Measurements from ENCODE around the gene DSCAML1. TPM values are rescaled to one million over a fixed set of nuclear protein-coding genes. Genes with fewer than 3 reads are reported as not detected.

Gene DSCAML1
- total and polyA plus RNA-seq, 2 of the 8 experiments (the other 6 are each of a cell fraction or from before 2014, with no cell fraction given) = 0.19 to 0.24 TPM

- Histone ChIP-seq H3K4me3 (ENCODE audit: extremely low read depth in 1 of 4, insufficient read depth in 2 of 4, low read depth in 3 of 4, low read length in 4 of 4) (peak overlapping the region in 1 of 4 experiments; percentile 7; a peak in 1 of 8 replicates), H3K79me2 (ENCODE audit: control insufficient read depth in 1 of 2, insufficient read depth in 2 of 2, low read length in 2 of 2) (no peaks in the 10 kb centered on the region), H3K36me3 (ENCODE audit: control insufficient read depth in 2 of 4, insufficient read depth in 4 of 4, low read length in 3 of 4) (no peaks in the 10 kb centered on the region), H2BK15ac (ENCODE audit: low read length) (no peak overlapping the region), H3K23ac (ENCODE audit: insufficient read length) (no peak overlapping the region), H3K79me1 (ENCODE audit: low read depth, low read length) (no peaks in the 10 kb centered on the region), H3K27ac (ENCODE audit: low read depth, low read length) (no peak overlapping the region), H3K4me1 (replicated peaks in 1 of 4; ENCODE audit: control insufficient read depth in 3 of 4, insufficient read depth in 4 of 4, low read length in 3 of 4) (peaks cover 4 to 14% (median 11%) of the 10 kb centered on the region in 4 experiments), H3K14ac (ENCODE audit: insufficient read length) (no peak overlapping the region), H4K20me1 (replicated peaks in 1 of 2; ENCODE audit: control insufficient read depth in 1 of 2, insufficient read depth in 2 of 2, low read length in 2 of 2) (no peaks in the 10 kb centered on the region), H3K4me2 (ENCODE audit: insufficient read depth in 1 of 2, low read depth in 2 of 2, low read length in 2 of 2) (peak overlapping the region; percentile 14 to 41; a peak in 3 of 4 replicates), H3K56ac (replicated peaks; ENCODE audit: insufficient read length, low read depth, low read length) (no peak overlapping the region), H3K27me3 (replicated peaks in 1 of 4; ENCODE audit: control insufficient read depth in 3 of 4, extremely low read depth in 1 of 4, insufficient read depth in 3 of 4, low read length in 3 of 4) (peaks cover 0 to 5% (median 0%) of the 10 kb centered on the region in 4 experiments; a peak in 2 of 7 replicates), H3K4ac (replicated peaks; ENCODE audit: insufficient read length, low read depth, low read length) (peak overlapping the region; percentile 4), H4K91ac (replicated peaks; ENCODE audit: insufficient read length, low read length) (no peak overlapping the region), H2AFZ (ENCODE audit: low read length) (peak overlapping the region; percentile 80; the same call in 1 of the 2 replicates), H3K18ac (ENCODE audit: extremely low read depth, low read length) (no peak overlapping the region), H3K9ac (replicated peaks in 1 of 4; ENCODE audit: extremely low read depth in 1 of 4, low read depth in 3 of 4, low read length in 3 of 4) (no peak overlapping the region), H2BK5ac (ENCODE audit: low read depth, low read length) (no peak overlapping the region), H3K9me3 (ENCODE audit: insufficient read depth in 2 of 2, low read depth in 1 of 2, low read length in 1 of 2) (no peaks in the 10 kb centered on the region), H2BK120ac (replicated peaks; ENCODE audit: low read depth, low read length) (no peak overlapping the region), H4K5ac (ENCODE audit: insufficient read length, low read depth, low read length) (no peak overlapping the region), H2BK12ac (ENCODE audit: low read depth, low read length) (no peak overlapping the region), H4K8ac (ENCODE audit: extremely low read depth, insufficient read depth, low read length) (peak overlapping the region; percentile 11; the same call in 1 of the 2 replicates), H2BK20ac (ENCODE audit: low read length) (peak overlapping the region; percentile 2; the same call in 1 of the 2 replicates), H2AK5ac (ENCODE audit: low read depth, low read length) (no peak overlapping the region), H3K23me2 (ENCODE audit: low read depth, low read length) (no peaks in the 10 kb centered on the region; the same call in 1 of the 2 replicates)
- DNase-seq (ENCODE audit: low read depth in 1 of 2, low spot score in 2 of 2) (peak; percentile 33 to 76), FAIRE-seq (no peak)
- ChIA-PET CTCF (ENCODE audit: partially characterized antibody) (interaction anchor here (0.6 to 2.1 kb wide), 14 partner anchors 9 to 561 kb away, joined by 3 to 9 read pairs (median 3); no protein-coding TSS in a partner anchor), POLR2A (ENCODE audit: partially characterized antibody) (no interaction called here)
- 37% methylated on average over 14 of the region's 20 CpGs; no CpG with 5 or more reads in 1 of the 2 experiments for WGBS, 2 experiments (ENCODE audit: extremely low coverage in 1 of 2, insufficient coverage in 1 of 2, insufficient read length in 1 of 2, insufficient replicate concordance in 2 of 2, low coverage in 1 of 2, low lambda C conversion rate in 2 of 2, missing lambda C conversion rate in 1 of 2)
- TF ChIP-seq NANOG (IDR thresholded peaks at IDR 0.05; ENCODE audit: insufficient read depth, low read depth, low read length, poor library complexity, severe bottlenecking) (peak; percentile 33), ATF3 (IDR thresholded peaks at IDR 0.05; ENCODE audit: insufficient read depth, low read depth, low read length) (no peak), CTCF (IDR thresholded peaks at IDR 0.05; ENCODE audit: control extremely low read depth in 1 of 3, insufficient read depth in 1 of 3, low read depth in 1 of 3, low read length in 3 of 3) (peak in 2 of 3 experiments; percentile 14 to 34; a peak in 1 of 4 replicates), RAD21 (IDR thresholded peaks at IDR 0.05 in 1 of 2, conservative IDR thresholded peaks at IDR 0.05 in 1 of 2; ENCODE audit: low read depth in 2 of 2, low read length in 2 of 2) (peak; percentile 32 to 59; a peak in 3 of 4 replicates), E2F6 (IDR thresholded peaks at IDR 0.05) (peak; percentile 35; the same call in 1 of the 2 replicates), KDM1A (IDR thresholded peaks at IDR 0.05; ENCODE audit: borderline replicate concordance, low read length) (0 out of 2 replicates have a peak, but pooled peaks have one; percentile 28)
These were observed 304.3 kb downstream of the DSCAML1 start for GRCh38 chr11:117492578-117493251.

All from H1 (cell line).